K562 (cell line): ENCODE data around the gene CRELD2. TPM values are rescaled to one million over a fixed set of nuclear protein-coding genes. Genes with fewer than 3 reads are reported as not detected.

Experiments used
- ATAC-seq: fragments of 200-7000 bp; cut with Tn5 transposase; 3 replicates; pipeline ENCODE4 v1.9.1; 2020; ENCODE audit warnings: moderate library complexity
- BruUV-seq: library from RNA; stranded (reverse); fragments of 400-500 nt; replicated peaks from 2 replicates; lab custom pipeline; 2021; lab: Mats Ljungman, UMichigan
- CTCF ChIA-PET: fragments of 300-600 bp; formaldehyde crosslinking; extraction: SDS; loops from one replicate; lab custom pipeline; 2021; ENCODE audit warnings: low intra/inter-chr PET ratio; lab: Yijun Ruan, JAX
- POLR2A ChIA-PET: fragments of 300-600, 350-650 bp; sonication (Branson Sonifier 250); formaldehyde crosslinking; extraction: SDS; loops from one replicate; lab custom pipeline; 2021; ENCODE audit warnings: antibody characterized with exemption, inconsistent platforms; lab: Yijun Ruan, JAX
- DNase-seq, 4 experiments: peaks; one replicate each; pipeline versions ENCODE4 v3.0.0 to v3.0.0-alpha.2; 2011 to 2018; ENCODE audit warnings: low spot score in 3 of 4, mixed read lengths in 3 of 4; ENCODE audit errors: extremely low read depth in 1 of 4
- FAIRE-seq: peaks from 2 replicates; lab custom pipeline; 2011; peaks lifted over from hg19 to GRCh38; lab: Jason Lieb, UNC
- H2AFZ ChIP-seq: 2 replicates; pipeline ENCODE4 v1.6.0; 2011; ENCODE audit warnings: low read depth, low read length, control low read depth, inconsistent platforms
- H3K27ac ChIP-seq: fragments of 200-600 bp; 3 replicates; pipeline ENCODE4 v1.8.0; 2011; ENCODE audit warnings: low read depth, mild to moderate bottlenecking, control low read depth, inconsistent platforms, low read length, moderate library complexity, mixed read lengths; ENCODE audit errors: extremely low read depth
- H3K27me3 ChIP-seq, 2 experiments: fragments of 300-600 bp in 1 of 2; 2 replicates in 1 of 2; 3 replicates in 1 of 2; pipeline versions ENCODE4 v1.6.0 to v1.8.0; 2011; ENCODE audit warnings: inconsistent platforms in 2 of 2, low read length in 2 of 2, mild to moderate bottlenecking in 1 of 2, mixed read lengths in 1 of 2, moderate library complexity in 1 of 2; ENCODE audit not compliant: control insufficient read depth in 2 of 2, insufficient read depth in 2 of 2
- H3K36me3 ChIP-seq: fragments of 300-600 bp; 3 replicates; pipeline ENCODE4 v1.8.0; 2011; ENCODE audit warnings: mild to moderate bottlenecking, low read length, inconsistent platforms; ENCODE audit not compliant: control insufficient read depth, insufficient read depth
- H3K4me1 ChIP-seq, 2 experiments: fragments of 200-600 bp in 1 of 2; replicated peaks in 1 of 2; 2 replicates in 1 of 2; 3 replicates in 1 of 2; pipeline versions ENCODE4 v1.5.1 to v1.8.0; 2011; ENCODE audit warnings: inconsistent platforms in 2 of 2, low read length in 2 of 2, mild to moderate bottlenecking in 1 of 2, mixed read lengths in 1 of 2, moderate library complexity in 1 of 2; ENCODE audit not compliant: control insufficient read depth in 2 of 2, insufficient read depth in 2 of 2
- H3K4me2 ChIP-seq: 2 replicates; pipeline ENCODE4 v1.6.1; 2011; ENCODE audit warnings: low read length, control low read depth, inconsistent platforms, mixed read lengths; ENCODE audit not compliant: insufficient read depth
- H3K4me3 ChIP-seq: fragments of 200-600 bp; sonication (generic), shearing (Covaris generic); 2 replicates; pipeline ENCODE4 v1.5.1; 2016; ENCODE audit warnings: control low read depth, inconsistent platforms
- H3K79me2 ChIP-seq: fragments of 200-600 bp; 3 replicates; pipeline ENCODE4 v1.8.0; 2011; ENCODE audit warnings: low read length, inconsistent platforms; ENCODE audit not compliant: control insufficient read depth, insufficient read depth
- H3K9ac ChIP-seq, 2 experiments: 2 replicates each; pipeline versions ENCODE4 v1.6.0 to v1.6.1; 2011; ENCODE audit warnings: low read depth in 2 of 2, low read length in 2 of 2, control low read depth in 1 of 2, inconsistent platforms in 1 of 2, mild to moderate bottlenecking in 1 of 2, mixed read lengths in 1 of 2; ENCODE audit not compliant: insufficient read depth in 1 of 2
- H3K9me1 ChIP-seq: one replicate; pipeline ENCODE4 v1.6.0; 2011; ENCODE audit warnings: inconsistent platforms, mild to moderate bottlenecking, low read length, moderate library complexity; ENCODE audit not compliant: control insufficient read depth, insufficient read depth
- H3K9me3 ChIP-seq: replicated peaks from 2 replicates; pipeline ENCODE4 v1.5.1; 2011; ENCODE audit warnings: low read depth, low read length, inconsistent platforms; ENCODE audit not compliant: control insufficient read depth, insufficient read depth
- H4K20me1 ChIP-seq: replicated peaks from 2 replicates; pipeline ENCODE4 v1.6.1; 2011; ENCODE audit warnings: low read length, inconsistent platforms, mixed read lengths; ENCODE audit not compliant: control insufficient read depth, insufficient read depth
- GABPB2 ChIP-seq: fragments of 250-450 bp; sonication (Bioruptor Pico); conservative IDR thresholded peaks from 2 replicates; pipeline ENCODE4 v1.5.1; 2021; ENCODE audit warnings: mild to moderate bottlenecking
- NFXL1 ChIP-seq: fragments of 450-650 bp; formaldehyde crosslinking; IDR thresholded peaks from 2 replicates; pipeline ENCODE4 v1.4.0; 2021; ENCODE audit warnings: mild to moderate bottlenecking
- PURB ChIP-seq: sonication (generic); formaldehyde crosslinking; IDR thresholded peaks from 2 replicates; pipeline ENCODE4 v1.9.0; 2021; ENCODE audit warnings: low read depth, mild to moderate bottlenecking, missing genetic modification reagents
- SMARCE1 ChIP-seq: fragments of 450-650 bp; IDR thresholded peaks from 2 replicates; pipeline ENCODE4 v1.7.1; 2016; ENCODE audit warnings: mild to moderate bottlenecking
- ZNF717 ChIP-seq: fragments of 250-450 bp; sonication (Bioruptor Pico); IDR thresholded peaks from 2 replicates; pipeline ENCODE4 v1.5.0; 2021
- WGBS: fragments of 100-300 bp; shearing (Covaris generic); methylation state at CpG from one replicate; pipeline ENCODE4 v1.1.6; 2016; ENCODE audit warnings: low coverage, mixed read lengths; ENCODE audit not compliant: insufficient coverage; ENCODE audit errors: missing lambda C conversion rate; 5-methylcytosine and 5-hydroxymethylcytosine counted together
- in situ Hi-C: fragments of 300-500 bp; cut with MboI; formaldehyde crosslinking; loops from 4 replicates; pipeline ENCODE4 v1.15.0; 2018; ENCODE audit warnings: inconsistent platforms, mixed read lengths
- intact Hi-C: fragments of 100-400 bp; cut with micrococcal nuclease; formaldehyde crosslinking; loops from 2 replicates; pipeline ENCODE4 v1.14.2; 2022
- polyA plus RNA-seq, 8 experiments: library from polyadenylated mRNA; depleted of rRNA in 4 of 8; stranded (reverse) in 5 of 8; unstranded in 3 of 8; fragments of >200 nt; fragmentation: Nextera tagmentation in 2 of 8; fragmentation: Illumina TruSeq in 1 of 8; extraction: Ambion mirVana in 2 of 8; extraction: Trizol in 1 of 8; gene quantifications; 2 replicates each; pipeline versions ENCODE4 v1.2.1 to v1.2.3, GENCODE V29; 2011 to 2014; ENCODE audit warnings: inconsistent platforms in 1 of 8, missing spikeins in 1 of 8
- total RNA-seq, 7 experiments: library from RNA; depleted of rRNA in 6 of 7; stranded (reverse); fragments of >200 nt in 6 of 7; fragmentation: Illumina TruSeq in 2 of 7; extraction: Trizol in 2 of 7; gene quantifications; 2 replicates each; pipeline versions ENCODE4 v1.2.1 to v1.2.3, GENCODE V29; 2011 to 2021; ENCODE audit warnings: low replicate concordance in 1 of 7
- TF ChIP-seq, protein P1 (sequence below): sonication (generic); formaldehyde crosslinking; IDR thresholded peaks from 2 replicates; pipeline ENCODE4 v1.8.0; 2023; ENCODE audit warnings: mild to moderate bottlenecking, missing genetic modification reagents
- TF ChIP-seq, protein P2 (sequence below), 3 experiments: fragments of 200-800 bp in 1 of 3; fragments of 250-450 bp in 1 of 3; fragments of 450-650 bp in 1 of 3; sonication (Bioruptor Pico) in 1 of 3; sonication (Bioruptor generic) in 1 of 3; formaldehyde crosslinking in 1 of 3; IDR thresholded peaks; 2 replicates each; pipeline versions ENCODE4 v1.6.1 to v1.8.0; 2016 to 2022; ENCODE audit warnings: mild to moderate bottlenecking in 2 of 3, missing genetic modification characterization in 2 of 3, missing compliant biosample characterization in 1 of 3, moderate library complexity in 1 of 3

The CRELD2 gene
- total and polyA plus RNA-seq, 9 of the 15 experiments (the other 6 are each of a cell fraction or from before 2014, with no cell fraction given): 0.96 to 25.3 (median 8.8) TPM

DNA sequence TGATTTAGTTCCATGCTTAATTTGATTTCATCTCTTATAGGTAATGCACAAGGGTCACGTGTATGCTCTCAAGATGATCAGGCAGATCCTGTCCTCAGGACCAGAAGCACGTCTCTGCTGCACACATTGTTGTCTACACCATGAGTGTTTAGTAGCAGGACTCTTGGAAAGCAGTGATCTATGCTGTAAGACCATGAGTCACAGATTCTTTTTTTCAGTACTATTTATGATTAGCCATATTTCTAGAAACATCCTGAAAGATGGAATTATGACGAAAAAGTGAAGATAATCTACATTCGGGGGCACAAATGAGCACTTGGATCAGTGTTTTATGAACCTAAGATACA lies 35.2 kb upstream of the CRELD2 start:
- BruUV-seq: no TSS peak
- no peak for ATAC-seq
- TF ChIP-seq SMARCE1 (no peak), ZNF717 (CRISPR knock-in tag) (no peak), PURB (CRISPR knock-in tag) (no peak), GABPB2 (CRISPR knock-in tag) (no peak), NFXL1 (CRISPR knock-in tag) (no peak)
- TF ChIP-seq, protein P1, sequence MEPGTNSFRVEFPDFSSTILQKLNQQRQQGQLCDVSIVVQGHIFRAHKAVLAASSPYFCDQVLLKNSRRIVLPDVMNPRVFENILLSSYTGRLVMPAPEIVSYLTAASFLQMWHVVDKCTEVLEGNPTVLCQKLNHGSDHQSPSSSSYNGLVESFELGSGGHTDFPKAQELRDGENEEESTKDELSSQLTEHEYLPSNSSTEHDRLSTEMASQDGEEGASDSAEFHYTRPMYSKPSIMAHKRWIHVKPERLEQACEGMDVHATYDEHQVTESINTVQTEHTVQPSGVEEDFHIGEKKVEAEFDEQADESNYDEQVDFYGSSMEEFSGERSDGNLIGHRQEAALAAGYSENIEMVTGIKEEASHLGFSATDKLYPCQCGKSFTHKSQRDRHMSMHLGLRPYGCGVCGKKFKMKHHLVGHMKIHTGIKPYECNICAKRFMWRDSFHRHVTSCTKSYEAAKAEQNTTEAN (CRISPR knock-in tag): no peak
- TF ChIP-seq, protein P2, sequence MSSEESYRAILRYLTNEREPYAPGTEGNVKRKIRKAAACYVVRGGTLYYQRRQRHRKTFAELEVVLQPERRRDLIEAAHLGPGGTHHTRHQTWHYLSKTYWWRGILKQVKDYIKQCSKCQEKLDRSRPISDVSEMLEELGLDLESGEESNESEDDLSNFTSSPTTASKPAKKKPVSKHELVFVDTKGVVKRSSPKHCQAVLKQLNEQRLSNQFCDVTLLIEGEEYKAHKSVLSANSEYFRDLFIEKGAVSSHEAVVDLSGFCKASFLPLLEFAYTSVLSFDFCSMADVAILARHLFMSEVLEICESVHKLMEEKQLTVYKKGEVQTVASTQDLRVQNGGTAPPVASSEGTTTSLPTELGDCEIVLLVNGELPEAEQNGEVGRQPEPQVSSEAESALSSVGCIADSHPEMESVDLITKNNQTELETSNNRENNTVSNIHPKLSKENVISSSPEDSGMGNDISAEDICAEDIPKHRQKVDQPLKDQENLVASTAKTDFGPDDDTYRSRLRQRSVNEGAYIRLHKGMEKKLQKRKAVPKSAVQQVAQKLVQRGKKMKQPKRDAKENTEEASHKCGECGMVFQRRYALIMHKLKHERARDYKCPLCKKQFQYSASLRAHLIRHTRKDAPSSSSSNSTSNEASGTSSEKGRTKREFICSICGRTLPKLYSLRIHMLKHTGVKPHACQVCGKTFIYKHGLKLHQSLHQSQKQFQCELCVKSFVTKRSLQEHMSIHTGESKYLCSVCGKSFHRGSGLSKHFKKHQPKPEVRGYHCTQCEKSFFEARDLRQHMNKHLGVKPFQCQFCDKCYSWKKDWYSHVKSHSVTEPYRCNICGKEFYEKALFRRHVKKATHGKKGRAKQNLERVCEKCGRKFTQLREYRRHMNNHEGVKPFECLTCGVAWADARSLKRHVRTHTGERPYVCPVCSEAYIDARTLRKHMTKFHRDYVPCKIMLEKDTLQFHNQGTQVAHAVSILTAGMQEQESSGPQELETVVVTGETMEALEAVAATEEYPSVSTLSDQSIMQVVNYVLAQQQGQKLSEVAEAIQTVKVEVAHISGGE (CRISPR knock-in tag; IDR thresholded peaks at IDR 0.05): no peak
- TF ChIP-seq, all 486 proteins: peak for 0
- Histone ChIP-seq H3K4me1 (peaks cover 0 to 4% of the 10 kb centered on the region in 2 experiments; a peak in 1 of 5 replicates), H3K9me1 (no peaks in the 10 kb centered on the region), H3K36me3 (peaks cover 47% of the 10 kb centered on the region; the same call in 2 of the 3 replicates), H3K27me3 (no peaks in the 10 kb centered on the region), H3K4me2 (no peak overlapping the region), H3K4me3 (no peak overlapping the region), H3K9me3 (no peaks in the 10 kb centered on the region; the same call in none of the 2 replicates), H3K79me2 (peaks cover 28% of the 10 kb centered on the region), H4K20me1 (no peaks in the 10 kb centered on the region), H2AFZ (no peak overlapping the region), H3K27ac (no peak overlapping the region), H3K9ac (no peak overlapping the region)
- no peak for FAIRE-seq
- no peak for DNase-seq
- intact Hi-C loops (no loop called here), in situ Hi-C loops (no loop called here)
- POLR2A ChIA-PET: no interaction called here
- 95% methylated on average over 4 of the region's 4 CpGs for WGBS
- CTCF ChIA-PET: no interaction called here
